HCT116 (cell line): ENCODE measurements around the gene PADI2.

ENCODE experiments used
- CTCF ChIP-seq, 3 experiments: fragments of 200-600 bp in 1 of 3; sonication (generic) in 1 of 3; IDR thresholded peaks in 2 of 3; conservative IDR thresholded peaks in 1 of 3; 2 replicates each; pipeline ENCODE4 v1.5.1; 2012 to 2017; ENCODE audit warnings: low read depth in 2 of 3, low read length in 2 of 3, antibody characterized with exemption in 1 of 3, borderline replicate concordance in 1 of 3, control low read depth in 1 of 3, mild to moderate bottlenecking in 1 of 3, mixed read lengths in 1 of 3, mixed run types in 1 of 3, moderate library complexity in 1 of 3; ENCODE audit not compliant: insufficient read depth in 1 of 3
- ELF1 ChIP-seq: IDR thresholded peaks from 2 replicates; pipeline ENCODE4 v1.6.1; 2012; ENCODE audit warnings: low read depth, borderline replicate concordance
- EZH2 ChIP-seq: fragments of 200-600 bp; sonication (generic); IDR thresholded peaks from 2 replicates; pipeline ENCODE4 v1.6.1; 2017; ENCODE audit warnings: antibody characterized with exemption, mixed run types
- EZH2phosphoT487 ChIP-seq: fragments of 200-600 bp; IDR thresholded peaks from 2 replicates; pipeline ENCODE4 v1.6.1; 2018; ENCODE audit warnings: antibody characterized with exemption, borderline replicate concordance
- POLR2A ChIP-seq: IDR thresholded peaks from 2 replicates; pipeline ENCODE4 v1.7.0; 2011; ENCODE audit warnings: borderline replicate concordance; ENCODE audit not compliant: insufficient read depth, insufficient read length; ENCODE audit errors: extremely low read depth
- POLR2AphosphoS5 ChIP-seq: IDR thresholded peaks from 2 replicates; pipeline ENCODE4 v1.6.1; 2011; ENCODE audit warnings: mild to moderate bottlenecking, low read depth, low read length, moderate library complexity
- RAD21 ChIP-seq: IDR thresholded peaks from 2 replicates; pipeline ENCODE4 v1.6.1; 2012; ENCODE audit warnings: low read depth, mild to moderate bottlenecking
- ZNF274 ChIP-seq: fragments of 200-500 bp; sonication (Bioruptor generic); IDR thresholded peaks from 2 replicates; pipeline ENCODE4 v1.6.1; 2014; ENCODE audit warnings: mild to moderate bottlenecking, low read depth, low read length, inconsistent platforms

DNA sequence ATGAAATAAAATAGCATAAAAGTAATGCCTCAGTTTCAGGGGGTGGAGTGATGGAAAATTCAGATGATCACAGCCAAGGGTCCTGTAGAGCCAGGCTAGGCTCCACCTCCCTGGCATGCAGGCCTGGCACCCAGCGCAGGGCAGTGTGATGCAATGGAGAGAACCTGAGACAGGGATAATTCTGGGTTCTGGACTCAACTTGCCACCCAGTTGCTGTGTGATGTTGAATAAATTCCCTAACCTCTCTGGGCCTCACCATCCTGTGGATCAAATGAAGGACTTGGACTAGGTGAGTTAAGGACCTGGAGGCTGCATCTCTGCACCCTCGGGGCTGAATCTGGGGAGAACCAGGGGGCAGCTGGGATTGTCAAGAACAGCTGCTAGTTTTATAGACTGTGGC, 17.0 kb downstream of the PADI2 start:
- TF ChIP-seq POLR2AphosphoS5, result no peak
- TF ChIP-seq RAD21, result no peak
- TF ChIP-seq ELF1, result no peak
- TF ChIP-seq EZH2, result no peak
- no peak for TF ChIP-seq CTCF (IDR thresholded peaks at IDR 0.05 in 2 of 3, conservative IDR thresholded peaks at IDR 0.05 in 1 of 3; ENCODE audit: borderline replicate concordance in 1 of 3, insufficient read depth in 1 of 3, low read depth in 2 of 3, low read length in 2 of 3)
- TF ChIP-seq ZNF274, result no peak
- TF ChIP-seq POLR2A, result no peak
- no peak for TF ChIP-seq EZH2phosphoT487
